Choroid plexus epithelial cell (primary cell): ENCODE data around the gene GREM1.

Source experiments
- DNase-seq: peaks from one replicate; pipeline ENCODE4 v3.0.0-alpha.2; 2010; ENCODE audit warnings: low read depth
- H3K4me3 ChIP-seq: 2 replicates; pipeline ENCODE4 v1.5.1; 2011; ENCODE audit warnings: low read depth, mild to moderate bottlenecking, control low read depth, low read length, moderate library complexity
- TF ChIP-seq, protein P1 (sequence below): conservative IDR thresholded peaks from 2 replicates; pipeline ENCODE4 v1.5.1; 2011; ENCODE audit warnings: low read depth, mild to moderate bottlenecking, control low read depth, inconsistent platforms, low read length, moderate library complexity

Gene GREM1

DNA sequence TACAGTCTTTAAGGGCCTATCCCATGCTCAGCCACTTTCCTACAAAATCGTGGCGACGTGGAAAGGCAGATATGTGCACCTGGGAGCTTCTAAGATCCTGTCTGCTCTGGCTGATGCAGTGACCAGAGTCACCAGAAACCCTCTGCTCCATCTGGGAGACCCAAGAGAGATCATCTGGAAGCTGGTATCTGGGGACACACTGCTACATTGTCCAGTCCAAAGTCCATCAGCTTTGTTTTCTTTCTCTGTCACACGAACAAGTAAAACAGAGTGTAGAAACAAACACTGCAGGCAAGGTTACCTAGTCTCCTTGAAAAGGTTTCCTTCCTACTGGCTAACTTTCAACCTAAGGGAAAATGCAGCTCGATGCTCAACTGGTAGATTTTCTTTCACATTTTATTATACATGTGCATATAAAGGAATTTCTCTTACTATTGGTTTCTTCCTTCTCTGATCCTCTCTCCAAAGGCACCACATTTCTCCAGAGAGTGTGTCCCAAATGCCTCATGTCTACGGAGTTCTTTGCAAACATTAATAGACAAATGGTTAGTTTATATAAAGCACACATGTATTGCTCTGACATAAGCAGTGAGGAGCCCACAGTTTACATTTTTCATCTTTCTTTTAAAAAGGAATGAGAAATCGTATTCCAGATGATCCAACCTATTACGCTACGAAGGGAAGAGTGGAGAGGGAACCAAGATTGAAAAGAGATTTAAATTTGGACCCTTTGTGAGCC, 8.3 kb upstream of the GREM1 start:
- TF ChIP-seq, protein P1, sequence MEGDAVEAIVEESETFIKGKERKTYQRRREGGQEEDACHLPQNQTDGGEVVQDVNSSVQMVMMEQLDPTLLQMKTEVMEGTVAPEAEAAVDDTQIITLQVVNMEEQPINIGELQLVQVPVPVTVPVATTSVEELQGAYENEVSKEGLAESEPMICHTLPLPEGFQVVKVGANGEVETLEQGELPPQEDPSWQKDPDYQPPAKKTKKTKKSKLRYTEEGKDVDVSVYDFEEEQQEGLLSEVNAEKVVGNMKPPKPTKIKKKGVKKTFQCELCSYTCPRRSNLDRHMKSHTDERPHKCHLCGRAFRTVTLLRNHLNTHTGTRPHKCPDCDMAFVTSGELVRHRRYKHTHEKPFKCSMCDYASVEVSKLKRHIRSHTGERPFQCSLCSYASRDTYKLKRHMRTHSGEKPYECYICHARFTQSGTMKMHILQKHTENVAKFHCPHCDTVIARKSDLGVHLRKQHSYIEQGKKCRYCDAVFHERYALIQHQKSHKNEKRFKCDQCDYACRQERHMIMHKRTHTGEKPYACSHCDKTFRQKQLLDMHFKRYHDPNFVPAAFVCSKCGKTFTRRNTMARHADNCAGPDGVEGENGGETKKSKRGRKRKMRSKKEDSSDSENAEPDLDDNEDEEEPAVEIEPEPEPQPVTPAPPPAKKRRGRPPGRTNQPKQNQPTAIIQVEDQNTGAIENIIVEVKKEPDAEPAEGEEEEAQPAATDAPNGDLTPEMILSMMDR: no peak
- no peak for DNase-seq
- H3K4me3 ChIP-seq: no peak overlapping the region

DNA sequence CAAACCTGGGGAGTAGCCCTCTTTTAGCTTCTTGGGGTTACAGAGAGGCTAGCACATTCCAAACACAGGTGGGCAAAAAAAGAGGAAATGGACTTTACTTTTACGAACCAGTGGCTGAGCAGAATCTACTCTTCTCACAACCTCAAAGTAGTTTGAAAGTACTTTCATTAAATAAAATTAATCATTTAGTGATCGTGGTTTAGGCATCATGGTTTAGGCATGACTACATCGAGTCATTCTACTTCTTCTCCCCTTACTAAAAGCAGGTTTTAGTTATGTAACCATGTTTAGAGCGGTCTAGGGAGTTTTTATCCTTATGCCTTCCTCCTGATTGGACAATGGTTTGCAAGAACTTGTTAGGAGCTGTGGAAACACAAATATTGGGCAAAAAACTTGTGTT, 2.5 kb upstream of the GREM1 start:
- peak; percentile 31 for DNase-seq
- H3K4me3 ChIP-seq: no peak overlapping the region
- TF ChIP-seq, protein P1: no peak

DNA sequence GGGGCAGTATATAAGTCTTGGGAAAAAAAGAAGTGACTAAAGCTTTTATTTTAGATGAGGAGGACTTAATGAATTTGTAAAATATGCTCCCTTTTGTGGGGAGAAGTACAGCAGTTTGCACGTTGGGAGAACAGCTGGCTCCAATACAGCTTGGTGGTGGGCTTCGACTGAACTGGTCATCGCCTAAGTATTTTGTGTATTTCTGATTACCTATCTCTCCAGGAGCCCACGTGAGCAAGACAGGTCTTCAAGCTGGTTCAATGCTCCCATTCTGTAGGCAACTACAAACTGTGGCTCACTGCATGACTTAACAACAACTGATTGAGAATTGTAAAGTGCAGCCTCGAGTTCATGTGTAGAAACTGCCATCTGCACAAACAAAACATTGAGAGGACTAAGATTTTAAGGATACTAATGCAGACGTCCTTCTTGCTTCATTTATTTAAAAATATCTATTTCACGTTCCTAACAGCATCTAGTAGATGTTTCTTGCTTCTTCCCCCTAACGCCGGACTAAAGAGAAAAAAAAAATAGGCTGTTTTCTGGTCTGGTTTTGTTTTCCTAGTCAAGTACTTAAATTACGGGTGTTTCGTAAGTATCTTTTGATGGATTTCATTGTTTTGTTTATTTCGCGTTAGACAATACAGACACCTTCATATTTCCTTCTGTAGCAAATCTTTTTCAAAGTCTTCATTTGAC, 1.4 kb upstream of the GREM1 start:
- no peak for DNase-seq
- peak overlapping the region; percentile 72 for H3K4me3 ChIP-seq

DNA sequence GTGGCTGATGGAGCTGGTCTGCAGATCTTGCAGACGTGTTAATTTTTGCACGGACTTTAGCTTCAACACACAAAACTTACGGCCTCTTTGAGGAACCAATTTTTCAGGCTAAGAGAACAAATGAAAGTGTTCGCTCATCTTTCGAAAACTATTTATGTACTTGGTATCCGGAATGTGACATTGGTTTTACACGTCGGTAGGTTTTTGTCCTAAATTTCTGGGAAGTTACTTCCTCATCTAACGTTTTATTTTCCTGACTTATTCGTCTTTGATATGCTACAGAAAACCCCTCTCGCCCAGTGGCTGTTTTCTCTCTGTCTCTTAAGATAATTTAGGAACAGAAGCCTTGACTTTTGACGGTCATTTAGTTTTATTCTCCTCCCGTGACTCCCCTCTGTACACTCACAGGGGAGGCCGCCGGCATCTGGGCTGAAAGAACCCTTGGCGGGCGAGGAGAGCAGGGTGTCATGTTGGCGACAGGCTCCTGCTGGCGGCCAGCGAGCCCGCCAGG, 834 bp upstream of the GREM1 start:
- peak; percentile 27 for DNase-seq
- peak overlapping the region; percentile 72 for H3K4me3 ChIP-seq
- TF ChIP-seq, protein P1: no peak

More for the DNA sequence above, 1.4 kb upstream of the GREM1 start:
- TF ChIP-seq, protein P1: no peak

DNA sequence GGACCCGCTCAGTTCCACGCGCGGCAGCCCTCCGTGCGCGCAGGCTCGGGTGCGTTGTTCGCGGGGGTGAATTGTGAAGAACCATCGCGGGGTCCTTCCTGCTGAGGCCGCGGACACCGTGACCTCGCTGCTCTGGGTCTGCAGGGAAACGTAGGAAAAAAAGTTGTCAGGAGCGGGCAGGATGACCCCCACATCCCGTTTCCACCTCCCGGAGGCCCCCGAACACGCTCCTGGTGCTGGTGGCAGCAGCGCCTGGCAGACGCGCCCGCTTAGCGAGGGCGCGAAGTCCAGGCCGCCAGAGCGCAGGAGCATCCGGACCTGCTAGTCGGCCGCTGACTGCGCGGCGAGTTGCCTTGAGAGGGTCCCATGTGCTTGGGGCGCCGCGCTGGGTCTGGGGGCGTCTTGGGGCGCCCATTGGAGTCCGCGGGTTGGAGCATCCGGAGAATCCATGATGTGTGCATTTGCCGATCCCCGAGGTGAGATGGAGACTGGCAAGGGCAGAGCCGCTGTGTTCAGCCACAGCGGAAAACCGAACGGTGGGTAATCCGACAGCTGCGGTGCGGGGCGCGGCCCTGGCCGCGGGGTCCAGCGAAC, 520 bp downstream of the GREM1 start:
- peak overlapping the region; percentile 72 for H3K4me3 ChIP-seq
- TF ChIP-seq, protein P1: no peak
- peak; percentile 48 for DNase-seq

DNA sequence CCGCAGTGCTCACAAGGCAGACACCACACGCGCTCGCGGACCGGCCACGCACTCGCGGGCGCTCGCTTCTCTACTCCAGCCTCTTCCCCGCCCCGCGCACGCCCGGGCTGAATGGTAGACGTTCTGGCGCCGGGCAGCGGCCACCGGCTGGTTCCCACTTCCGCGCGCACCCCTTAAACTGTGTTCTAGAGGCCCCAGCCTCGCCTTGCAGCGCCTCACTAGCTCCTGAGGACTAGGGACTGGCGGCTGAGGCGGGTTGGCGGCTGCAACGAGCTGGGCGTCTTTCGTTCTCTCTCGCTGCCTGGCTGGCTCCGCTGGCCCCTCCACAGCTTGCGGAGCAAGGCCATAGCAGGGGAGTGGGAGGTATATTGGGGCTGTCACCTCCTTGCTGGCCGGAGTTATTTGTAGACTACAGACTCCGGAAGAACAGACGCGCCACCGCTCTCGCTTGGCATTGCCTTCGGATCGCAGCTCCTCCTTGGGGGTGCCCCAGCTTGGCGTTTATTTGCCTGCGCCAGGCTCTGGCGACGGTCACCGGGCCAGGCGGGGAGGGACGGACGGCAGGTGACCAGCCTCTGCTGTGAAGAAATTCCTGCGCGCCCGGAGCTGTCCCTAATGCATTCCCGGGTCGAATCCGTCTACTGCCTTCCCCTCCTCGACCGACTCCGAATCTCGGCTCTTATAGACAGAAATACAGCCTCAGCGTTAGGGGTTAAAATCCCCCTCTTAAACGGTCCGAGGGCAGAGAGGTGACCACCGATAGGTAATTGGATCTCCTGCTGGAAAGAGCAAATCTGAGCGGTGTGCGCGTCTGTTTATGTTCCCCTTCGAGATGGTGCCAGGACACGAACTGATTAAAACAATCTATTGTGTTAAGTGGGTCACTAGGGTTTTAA, 1.3 kb downstream of the GREM1 start:
- H3K4me3 ChIP-seq: peak overlapping the region; percentile 72
- peak; percentile 38 for DNase-seq
- TF ChIP-seq, protein P1: no peak
